Gastrocnemius medialis (tissue), 4 donors: ENCODE results near the gene SMYD1.

Source experiments
- CTCF ChIP-seq, 5 experiments: fragments of 450-650 bp in 3 of 5; fragments of 200-600 bp in 2 of 5; sonication (generic) in 2 of 5; IDR thresholded peaks in 4 of 5; conservative IDR thresholded peaks in 1 of 5; 1 replicate in 4 of 5; 2 replicates in 1 of 5; pipeline ENCODE4 v1.5.1; 2016 to 2019; ENCODE audit warnings: antibody characterized with exemption in 5 of 5, mild to moderate bottlenecking in 3 of 5, moderate library complexity in 3 of 5
- POLR2A ChIP-seq, 2 donors: fragments of 450-650 bp; IDR thresholded peaks; one replicate each; pipeline ENCODE4 v1.6.1; 2017; ENCODE audit warnings: antibody characterized with exemption in 2 of 2, mild to moderate bottlenecking in 2 of 2, moderate library complexity in 2 of 2

GRCh38 chr2:88127638-88127887 is 59.9 kb downstream of the SMYD1 start:
- no peak for TF ChIP-seq CTCF (IDR thresholded peaks at IDR 0.05 in 4 of 5, conservative IDR thresholded peaks at IDR 0.05 in 1 of 5)
- TF ChIP-seq POLR2A (IDR thresholded peaks at IDR 0.05) = no peak
